GM12891 (cell line): ENCODE data around the gene ZNF445.

Experiments
- PAX5 ChIP-seq: IDR thresholded peaks from 2 replicates; pipeline ENCODE4 v1.6.1; 2011; ENCODE audit warnings: low read length, moderate library complexity, mild to moderate bottlenecking; ENCODE audit not compliant: insufficient read depth, severe bottlenecking
- POLR2A ChIP-seq: IDR thresholded peaks from 2 replicates; pipeline ENCODE4 v1.6.1; 2011; ENCODE audit warnings: low read depth, low read length, control low read depth
- POLR2AphosphoS5 ChIP-seq: IDR thresholded peaks from 2 replicates; pipeline ENCODE4 v1.6.1; 2011; ENCODE audit warnings: low read depth, low read length, control low read depth
- TAF1 ChIP-seq: IDR thresholded peaks from 2 replicates; pipeline ENCODE4 v1.6.1; 2011; ENCODE audit warnings: low read depth, low read length, control low read depth

- TF ChIP-seq PAX5 (no peak), POLR2AphosphoS5 (no peak), POLR2A (no peak), TAF1 (no peak)
Measured at GRCh38 chr3:44418549-44418948, 58.9 kb downstream of the ZNF445 start.
